ENCODE results near the gene FSD1. TPM values are rescaled to one million over a fixed set of nuclear protein-coding genes. Genes with fewer than 3 reads are reported as not detected.

The FSD1 gene
- total RNA-seq, 2 experiments from 2014 or later: 16.3 to 19.9 TPM

DNA sequence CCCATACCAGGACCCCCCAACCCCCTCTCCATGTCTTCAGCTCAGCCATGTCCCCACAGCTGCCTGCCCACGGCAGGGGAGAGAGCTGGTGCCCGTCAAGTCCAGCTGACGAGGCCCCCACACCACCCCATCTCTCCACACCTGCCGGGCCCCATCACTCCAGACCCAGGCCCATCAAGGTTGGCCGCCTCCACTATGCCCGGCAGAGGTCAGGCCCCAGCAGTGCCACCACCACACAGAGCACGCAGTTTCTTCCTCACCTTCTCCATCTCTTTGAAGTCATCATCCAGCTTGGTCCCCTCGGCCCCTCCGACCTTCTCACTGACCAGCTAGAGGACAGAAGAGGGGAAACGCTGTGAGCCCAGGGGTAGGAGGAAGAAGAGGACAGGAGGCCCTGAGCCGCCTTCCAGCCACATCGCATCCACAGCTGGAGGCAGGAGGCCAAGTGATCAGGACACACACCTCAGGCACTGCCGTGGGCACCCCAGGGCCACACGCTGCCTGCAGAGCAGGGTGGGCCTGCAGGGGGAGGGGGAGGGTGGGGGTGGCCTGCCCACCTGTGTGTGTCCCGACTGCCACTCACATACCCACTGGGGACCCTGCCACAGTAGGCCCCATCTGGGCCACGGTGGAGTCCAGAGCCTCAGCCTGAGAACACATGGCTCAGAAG lies 62.4 kb downstream of the FSD1 start:
- POLR2A ChIA-PET: interaction anchor here (0.5 to 1.0 kb wide), 2 partner anchors 36 to 96 kb away, joined by 3 read pairs; partner anchors contain the start of gene CHAF1A
- CTCF ChIA-PET: interaction anchor here (0.6 to 6.4 kb wide), 5 partner anchors 14 to 270 kb away, joined by 3 to 29 read pairs (median 4); partner anchors contain the start of gene MPND

DNA sequence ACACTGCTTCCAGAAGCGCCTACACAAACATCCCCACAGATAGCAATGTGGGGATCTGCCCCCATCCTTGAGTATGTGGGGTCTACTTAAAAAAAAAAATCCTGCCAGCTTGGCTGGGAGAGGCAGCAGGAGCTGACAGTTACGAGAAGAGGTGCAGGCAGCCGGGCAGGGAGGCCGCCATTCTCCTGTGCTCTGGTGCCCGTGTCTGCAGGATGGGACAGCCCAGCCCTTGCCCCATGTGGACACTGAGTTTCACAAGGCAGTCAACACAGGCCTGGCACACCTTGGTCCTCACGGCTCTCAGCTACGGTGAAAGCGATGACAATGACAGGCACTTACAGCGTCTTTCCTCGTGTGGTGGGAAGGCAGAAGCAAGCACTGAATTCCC lies 62.9 kb downstream of the FSD1 start:
- ChIA-PET POLR2A (no interaction called here), CTCF (interaction anchor here (1.2 kb wide), 1 partner anchor 15 kb away, joined by 4 read pairs; no protein-coding TSS in a partner anchor)

GRCh38 chr19:4367781-4368127 lies 63.4 kb downstream of the FSD1 start:
- POLR2A ChIA-PET: interaction anchor here (1.2 kb wide), 1 partner anchor 33 kb away, joined by 5 read pairs; the partner anchor contains the start of gene SH3GL1
- CTCF ChIA-PET: interaction anchor here (1.1 to 3.7 kb wide), 4 partner anchors 12 to 90 kb away, joined by 4 to 44 read pairs (median 8); partner anchors contain the start of genes CHAF1A and SH3GL1

GRCh38 chr19:4368128-4368820 lies 63.9 kb downstream of the FSD1 start:
- CTCF ChIA-PET: interaction anchor here (0.6 to 3.7 kb wide), 5 partner anchors 12 to 91 kb away, joined by 3 to 44 read pairs (median 4); partner anchors contain the start of genes CHAF1A and SH3GL1
- POLR2A ChIA-PET: interaction anchor here (1.2 kb wide), 1 partner anchor 32 kb away, joined by 5 read pairs; the partner anchor contains the start of gene SH3GL1

DNA sequence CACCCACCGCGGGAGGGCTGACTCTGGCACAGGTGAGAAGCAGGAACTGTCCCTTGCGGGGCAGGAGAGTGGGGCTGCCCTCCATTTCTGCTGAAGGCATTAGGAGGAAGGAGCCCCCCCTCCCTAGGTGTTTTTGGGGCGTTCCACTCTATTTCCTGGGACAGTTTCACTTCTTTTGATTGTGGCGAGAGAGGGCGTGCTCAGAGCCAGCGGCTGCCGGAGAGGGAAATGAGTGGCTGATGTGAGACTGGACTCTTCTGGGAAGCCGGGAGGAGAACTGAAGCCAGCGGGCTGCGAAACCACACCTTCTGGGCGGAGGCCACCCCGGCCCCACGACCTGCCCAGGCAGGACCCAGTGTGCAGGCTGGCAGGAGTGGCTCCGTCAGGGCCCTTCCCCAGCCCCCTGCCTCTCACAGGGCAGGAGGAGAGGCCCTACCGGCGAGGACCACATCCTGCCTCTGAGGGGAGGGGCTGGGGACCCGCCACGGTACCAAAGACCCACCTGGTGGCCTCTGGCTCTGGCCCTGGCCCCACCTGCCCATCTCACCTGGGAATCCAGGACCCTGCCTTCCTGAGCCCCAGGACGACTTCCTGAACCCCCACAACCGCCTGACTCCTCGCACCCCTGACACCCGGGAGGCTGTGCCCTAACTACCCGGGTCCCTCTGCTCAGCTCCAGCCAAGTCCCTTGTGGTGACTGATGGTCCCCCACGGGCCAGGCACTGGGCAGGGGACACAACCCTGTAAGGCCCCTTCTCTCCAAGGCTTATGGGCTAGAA lies 64.9 kb downstream of the FSD1 start:
- CTCF ChIA-PET: interaction anchor here (0.8 to 3.7 kb wide), 11 partner anchors 11 to 120 kb away, joined by 3 to 44 read pairs (median 4); partner anchors contain the start of genes CHAF1A, MPND and SH3GL1
- POLR2A ChIA-PET: interaction anchor here (0.7 to 1.4 kb wide), 6 partner anchors 10 to 599 kb away, joined by 3 to 9 read pairs (median 6); partner anchors contain the start of genes KDM4B, MPND and SH3GL1

GRCh38 chr19:4369888-4370260 lies 65.5 kb downstream of the FSD1 start:
- ChIA-PET CTCF (interaction anchor here (0.7 to 3.7 kb wide), 14 partner anchors 10 to 121 kb away, joined by 3 to 44 read pairs (median 4); partner anchors contain the start of genes CHAF1A, MPND and SH3GL1), POLR2A (interaction anchor here (0.7 to 1.4 kb wide), 5 partner anchors 10 to 599 kb away, joined by 3 to 9 read pairs (median 6); partner anchors contain the start of genes KDM4B, MPND and SH3GL1)

DNA sequence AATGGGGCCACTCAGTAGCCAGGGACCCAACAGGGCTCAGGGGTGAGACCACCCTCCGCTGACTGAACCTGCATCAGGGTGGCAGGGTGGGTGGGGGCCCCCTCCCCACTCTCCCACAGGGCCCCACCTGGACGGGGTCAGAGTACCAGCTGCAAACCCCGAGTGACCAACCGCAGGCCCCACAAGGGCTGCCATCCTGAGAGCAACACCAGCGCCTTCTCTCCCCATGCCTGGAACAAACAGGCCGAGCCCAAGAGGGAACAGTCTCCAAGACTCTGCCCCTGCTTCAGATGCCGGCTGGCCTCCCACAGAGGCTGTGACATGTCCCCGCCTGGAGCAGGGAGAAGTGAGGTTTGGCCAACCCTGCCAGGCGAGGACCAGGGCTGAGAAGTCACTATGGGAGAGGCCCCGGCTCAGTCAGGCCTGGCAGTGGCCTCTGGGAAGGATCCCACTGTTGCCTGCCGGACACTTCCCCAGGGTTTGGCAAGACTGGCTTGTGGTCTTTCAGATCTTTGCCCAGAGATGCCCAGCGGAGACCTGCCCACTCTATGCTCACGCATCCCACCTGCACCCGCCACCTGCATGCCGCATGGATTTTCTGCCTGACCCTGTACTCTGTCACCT lies 66.1 kb downstream of the FSD1 start:
- CTCF ChIA-PET: interaction anchor here (0.6 to 3.7 kb wide), 14 partner anchors 9 to 153 kb away, joined by 3 to 44 read pairs (median 3); partner anchors contain the start of genes CHAF1A, MPND and SH3GL1
- POLR2A ChIA-PET: interaction anchor here (0.9 to 1.4 kb wide), 4 partner anchors 9 to 101 kb away, joined by 3 to 9 read pairs (median 6); partner anchors contain the start of genes MPND and SH3GL1

GRCh38 chr19:4371247-4372164 lies 67.1 kb downstream of the FSD1 start:
- POLR2A ChIA-PET: no interaction called here
- CTCF ChIA-PET: interaction anchor here (0.9 to 3.7 kb wide), 3 partner anchors 29 to 104 kb away, joined by 4 to 44 read pairs (median 6); partner anchors contain the start of genes CHAF1A and SH3GL1

- CTCF ChIA-PET: interaction anchor here (0.9 to 1.0 kb wide), 2 partner anchors 28 to 105 kb away, joined by 4 to 6 read pairs; partner anchors contain the start of gene SH3GL1
- POLR2A ChIA-PET: no interaction called here
These were observed 68.0 kb downstream of the FSD1 start for GRCh38 chr19:4372165-4373012.

- ChIA-PET POLR2A (no interaction called here), CTCF (no interaction called here)
These were observed 68.6 kb downstream of the FSD1 start for GRCh38 chr19:4373013-4373367.

Other genes starting within 250 kb of the FSD1 start
- 10 to 100 TPM; 41.9 to 42.4 TPM for gene ZBTB7A, start 237.7 kb upstream of the FSD1 start, total RNA-seq
- 100 to 1,000 TPM; 145 to 149 TPM for gene MAP2K2, start 180.5 kb upstream of the FSD1 start, total RNA-seq
- not detected for gene CREB3L3, start 151.0 kb upstream of the FSD1 start, total RNA-seq
- 10 to 100 TPM; 33.0 to 34.0 TPM for gene SIRT6, start 122.0 kb upstream of the FSD1 start, total RNA-seq
- gene ANKRD24, start 121.9 kb upstream of the FSD1 start, total RNA-seq: 1 to 10 TPM in 1 of 2 experiments, under 1 TPM in 1; 0.78 to 1.0 TPM
- gene EBI3, start 75.1 kb upstream of the FSD1 start, total RNA-seq: 1 to 10 TPM; 8.4 to 9.7 TPM
- gene YJU2, start 57.5 kb upstream of the FSD1 start, total RNA-seq: 10 to 100 TPM; 29.7 to 35.1 TPM
- gene SHD, start 25.3 kb upstream of the FSD1 start, total RNA-seq: not detected
- gene TMIGD2, start 2.2 kb upstream of the FSD1 start, total RNA-seq: 1 to 10 TPM; 7.6 to 7.7 TPM
- gene STAP2, start 34.2 kb downstream of the FSD1 start, total RNA-seq: 1 to 10 TPM; 6.2 to 7.5 TPM
- gene MPND, start 39.0 kb downstream of the FSD1 start, total RNA-seq: 10 to 100 TPM; 18.0 to 20.1 TPM
- 10 to 100 TPM; 37.1 to 41.5 TPM for gene SH3GL1, start 95.9 kb downstream of the FSD1 start, total RNA-seq
- gene CHAF1A, start 98.0 kb downstream of the FSD1 start, total RNA-seq: 10 to 100 TPM; 81.1 to 89.0 TPM
- 10 to 100 TPM; 52.3 to 52.9 TPM for gene UBXN6, start 153.2 kb downstream of the FSD1 start, total RNA-seq
- gene HDGFL2, start 167.7 kb downstream of the FSD1 start, total RNA-seq: 10 to 100 TPM; 45.8 to 47.0 TPM
- not detected for gene PLIN4, start 213.9 kb downstream of the FSD1 start, total RNA-seq
- gene PLIN5, start 230.6 kb downstream of the FSD1 start, total RNA-seq: not detected
- gene LRG1, start 235.4 kb downstream of the FSD1 start, total RNA-seq: under 1 TPM in 1 of 2 experiments, not detected in 1; 0.21 TPM